Dedifferentiated amniotic fluid mesenchymal stem cell (primary cell): ENCODE data around the gene MAPK12.

Experiments used
- DNase-seq: peaks from one replicate; pipeline ENCODE4 v3.0.0-alpha.2; 2016; ENCODE audit errors: extremely low spot score

Gene MAPK12

GRCh38 chr22:50268655-50269113 is 7.2 kb upstream of the MAPK12 start:
- no peak for DNase-seq

GRCh38 chr22:50267591-50268390 is 6.3 kb upstream of the MAPK12 start:
- no peak for DNase-seq

GRCh38 chr22:50266994-50267393 is 5.5 kb upstream of the MAPK12 start:
- no peak for DNase-seq

GRCh38 chr22:50264946-50265669 is 3.6 kb upstream of the MAPK12 start:
- no peak for DNase-seq

- DNase-seq, result no peak
Measured at GRCh38 chr22:50264104-50264745, 2.7 kb upstream of the MAPK12 start.

GRCh38 chr22:50262973-50263617 is 1.6 kb upstream of the MAPK12 start:
- DNase-seq, result no peak

GRCh38 chr22:50262460-50262911 is 1.0 kb upstream of the MAPK12 start:
- DNase-seq, result no peak

GRCh38 chr22:50260801-50261614 is 475 bp downstream of the MAPK12 start:
- no peak for DNase-seq

GRCh38 chr22:50260434-50260800 is 1.1 kb downstream of the MAPK12 start:
- DNase-seq, result no peak

- no peak for DNase-seq
Measured at GRCh38 chr22:50259302-50259701, 2.2 kb downstream of the MAPK12 start.

GRCh38 chr22:50258361-50259292 is 2.9 kb downstream of the MAPK12 start:
- DNase-seq, result no peak

GRCh38 chr22:50257451-50258360 is 3.8 kb downstream of the MAPK12 start:
- DNase-seq, result no peak

GRCh38 chr22:50257041-50257440 is 4.4 kb downstream of the MAPK12 start:
- DNase-seq, result no peak

GRCh38 chr22:50256258-50256862 is 5.1 kb downstream of the MAPK12 start:
- DNase-seq, result no peak

- DNase-seq, result no peak
Measured at GRCh38 chr22:50255607-50256006, 5.9 kb downstream of the MAPK12 start.

GRCh38 chr22:50255099-50255498 is 6.4 kb downstream of the MAPK12 start:
- DNase-seq, result no peak

GRCh38 chr22:50253941-50254340 is 7.5 kb downstream of the MAPK12 start:
- DNase-seq, result no peak

- no peak for DNase-seq
Measured at GRCh38 chr22:50253046-50253915, 8.2 kb downstream of the MAPK12 start.
